Right lobe of liver (tissue), 4 donors: ENCODE results near the gene MYRF.

ENCODE experiments used
- CTCF ChIP-seq, 4 donors: fragments of 200-600 bp in 3 of 4; fragments of 450-650 bp in 1 of 4; IDR thresholded peaks; one replicate each; pipeline versions ENCODE4 v1.5.1 to v1.8.0; 2016 to 2022; ENCODE audit warnings: antibody characterized with exemption in 4 of 4, mild to moderate bottlenecking in 2 of 4
- POLR2A ChIP-seq: fragments of 450-650 bp; IDR thresholded peaks from one replicate; pipeline ENCODE4 v1.6.1; 2017; ENCODE audit warnings: antibody characterized with exemption, mild to moderate bottlenecking
- donor health status: DM: no; HTN: no; CAD: no.
- donor health status: DM: no; HTN: no; CAD: no.
- donor health status: DM: no; HTN: yes; CAD: no.

- no peak for TF ChIP-seq CTCF (IDR thresholded peaks at IDR 0.05)
- no peak for TF ChIP-seq POLR2A
Observed at GRCh38 chr11:61716478-61717285, 35.8 kb upstream of the MYRF start.
